ENCODE data around the gene SORCS2. TPM values are rescaled to one million over a fixed set of nuclear protein-coding genes. Genes with fewer than 3 reads are reported as not detected.

Gene SORCS2
- total RNA-seq, 1 experiment from 2014 or later = 0.06 TPM

- TF ChIP-seq EZH2 (IDR thresholded peaks at IDR 0.05; ENCODE audit: borderline replicate concordance, low read depth, low read length, poor library complexity, severe bottlenecking) = no peak
- TF ChIP-seq CTCF (conservative IDR thresholded peaks at IDR 0.05; ENCODE audit: low read depth, low read length) = no peak
- Histone ChIP-seq H3K36me3 (ENCODE audit: insufficient read depth, low read length, poor library complexity, severe bottlenecking) (no peaks in the 10 kb centered on the region), H3K27ac (ENCODE audit: low read depth, low read length, poor library complexity, severe bottlenecking) (no peak overlapping the region), H3K9me3 (ENCODE audit: low read depth, low read length, poor library complexity, severe bottlenecking) (no peaks in the 10 kb centered on the region), H3K4me1 (ENCODE audit: insufficient read depth, low read length, poor library complexity, severe bottlenecking) (no peaks in the 10 kb centered on the region), H3K27me3 (replicated peaks; ENCODE audit: insufficient read depth, low read depth, low read length, poor library complexity) (peaks cover 36% of the 10 kb centered on the region), H3K4me3 (ENCODE audit: low read depth, low read length, poor library complexity, severe bottlenecking) (no peak overlapping the region)
- intact Hi-C loops (cut with micrococcal nuclease; ENCODE audit: unreplicated experiment) = no loop called here
- POLR2A ChIA-PET (ENCODE audit: low non-redundant PET) = no interaction called here
- CTCF ChIA-PET = no interaction called here
- no TSS peak for BruUV-seq (replicated peaks)
- DNase-seq (ENCODE audit: low spot score) = no peak
Observed at GRCh38 chr4:7365462-7366179, 173.3 kb downstream of the SORCS2 start.

DNA sequence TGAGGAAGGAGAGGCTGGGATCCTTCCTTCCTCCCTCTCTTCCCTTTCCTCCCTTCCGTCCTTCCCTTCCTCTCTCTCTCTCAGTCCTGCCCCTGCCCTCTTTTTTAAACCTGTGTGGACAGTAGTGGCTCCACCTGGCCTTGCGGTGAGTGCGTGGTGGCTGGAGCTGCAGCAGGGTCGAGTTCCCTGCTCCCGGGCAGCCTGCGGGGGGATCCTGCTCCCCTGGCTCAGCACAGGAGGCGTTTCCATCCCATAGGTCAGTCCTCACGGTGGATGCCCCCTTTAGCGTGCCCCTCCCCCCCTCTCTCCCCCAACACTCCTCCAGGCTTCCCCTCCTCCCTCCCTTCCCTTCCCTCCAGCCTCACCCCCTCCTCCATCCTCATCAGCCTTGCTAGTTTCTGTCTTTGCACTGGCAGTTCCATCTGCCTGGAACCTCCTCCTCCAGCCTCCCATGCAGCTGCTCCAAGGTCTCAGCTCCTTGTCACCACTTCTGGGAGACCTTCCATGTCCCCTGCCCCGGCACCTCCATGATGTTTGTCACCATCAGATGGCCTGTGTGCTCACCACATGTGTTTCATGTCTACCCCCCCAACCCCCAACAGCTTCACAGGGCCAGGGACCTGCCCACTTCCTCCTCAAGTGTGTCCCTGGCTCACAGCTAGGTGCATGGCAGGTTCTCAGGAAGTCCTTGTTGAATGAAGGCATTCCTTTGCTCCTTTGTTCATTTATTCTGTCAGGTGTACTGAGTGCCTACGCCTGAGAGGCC is 174.0 kb downstream of the SORCS2 start:
- no peak for DNase-seq (ENCODE audit: low spot score)
- CTCF ChIA-PET = no interaction called here
- TF ChIP-seq EZH2 (IDR thresholded peaks at IDR 0.05; ENCODE audit: borderline replicate concordance, low read depth, low read length, poor library complexity, severe bottlenecking) (no peak), CTCF (conservative IDR thresholded peaks at IDR 0.05; ENCODE audit: low read depth, low read length) (no peak)
- POLR2A ChIA-PET (ENCODE audit: low non-redundant PET) = no interaction called here
- Histone ChIP-seq H3K4me3 (ENCODE audit: low read depth, low read length, poor library complexity, severe bottlenecking) (no peak overlapping the region), H3K27ac (ENCODE audit: low read depth, low read length, poor library complexity, severe bottlenecking) (no peak overlapping the region), H3K4me1 (ENCODE audit: insufficient read depth, low read length, poor library complexity, severe bottlenecking) (no peaks in the 10 kb centered on the region), H3K9me3 (ENCODE audit: low read depth, low read length, poor library complexity, severe bottlenecking) (no peaks in the 10 kb centered on the region), H3K27me3 (replicated peaks; ENCODE audit: insufficient read depth, low read depth, low read length, poor library complexity) (peaks cover 36% of the 10 kb centered on the region), H3K36me3 (ENCODE audit: insufficient read depth, low read length, poor library complexity, severe bottlenecking) (no peaks in the 10 kb centered on the region)
- BruUV-seq (replicated peaks) = no TSS peak
- intact Hi-C loops (cut with micrococcal nuclease; ENCODE audit: unreplicated experiment) = no loop called here

DNA sequence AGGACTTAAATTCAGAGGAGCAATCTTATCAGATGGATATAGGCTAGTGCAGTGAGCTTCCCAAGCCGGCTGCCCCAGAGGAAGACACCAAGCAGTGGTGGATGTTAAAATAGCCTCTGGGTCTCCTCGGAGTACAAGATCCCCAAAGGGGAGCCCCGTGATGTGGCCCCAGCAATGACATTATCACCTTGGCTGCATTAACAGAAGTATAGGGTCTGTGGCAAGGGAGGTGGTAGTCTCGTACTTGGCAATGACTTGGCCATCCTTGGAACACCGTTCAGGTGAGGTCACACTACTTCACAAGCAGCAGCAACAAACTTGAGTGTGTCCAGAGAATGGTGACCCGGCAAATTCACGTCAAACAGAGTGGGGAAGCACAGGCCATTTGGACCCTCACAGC is 174.6 kb downstream of the SORCS2 start:
- Histone ChIP-seq H3K27me3 (replicated peaks; ENCODE audit: insufficient read depth, low read depth, low read length, poor library complexity) (peaks cover 36% of the 10 kb centered on the region), H3K4me3 (ENCODE audit: low read depth, low read length, poor library complexity, severe bottlenecking) (no peak overlapping the region), H3K27ac (ENCODE audit: low read depth, low read length, poor library complexity, severe bottlenecking) (no peak overlapping the region), H3K36me3 (ENCODE audit: insufficient read depth, low read length, poor library complexity, severe bottlenecking) (no peaks in the 10 kb centered on the region), H3K9me3 (ENCODE audit: low read depth, low read length, poor library complexity, severe bottlenecking) (no peaks in the 10 kb centered on the region), H3K4me1 (ENCODE audit: insufficient read depth, low read length, poor library complexity, severe bottlenecking) (no peaks in the 10 kb centered on the region)
- BruUV-seq (replicated peaks) = no TSS peak
- no peak for TF ChIP-seq EZH2 (IDR thresholded peaks at IDR 0.05; ENCODE audit: borderline replicate concordance, low read depth, low read length, poor library complexity, severe bottlenecking)
- TF ChIP-seq CTCF (conservative IDR thresholded peaks at IDR 0.05; ENCODE audit: low read depth, low read length) = no peak
- ChIA-PET CTCF (no interaction called here), POLR2A (ENCODE audit: low non-redundant PET) (no interaction called here)
- DNase-seq (ENCODE audit: low spot score) = no peak
- intact Hi-C loops (cut with micrococcal nuclease; ENCODE audit: unreplicated experiment) = no loop called here

Data from A673 (cell line).